ENCODE measurements around the gene FCHO2.

Gene FCHO2

DNA sequence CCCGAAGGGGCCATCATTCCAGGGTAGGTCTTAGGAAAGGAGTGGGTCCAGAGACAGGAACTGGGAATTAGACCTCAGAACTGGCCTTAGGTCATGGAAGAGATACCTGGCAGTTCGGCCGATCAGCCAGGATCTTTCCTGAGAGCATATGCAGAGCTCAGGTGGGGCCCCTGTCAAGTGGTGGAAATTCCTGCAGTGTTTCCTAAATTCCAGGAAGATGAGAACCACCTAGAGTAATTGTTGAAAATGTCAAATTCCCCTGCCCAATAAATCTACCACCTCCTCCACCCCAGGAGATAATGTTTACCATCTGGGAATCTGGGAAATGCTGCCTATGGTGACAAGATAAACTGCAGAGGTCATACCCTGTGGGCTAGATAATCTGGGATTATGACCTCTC, 179.2 kb downstream of the FCHO2 start:
- TF ChIP-seq, protein P1, sequence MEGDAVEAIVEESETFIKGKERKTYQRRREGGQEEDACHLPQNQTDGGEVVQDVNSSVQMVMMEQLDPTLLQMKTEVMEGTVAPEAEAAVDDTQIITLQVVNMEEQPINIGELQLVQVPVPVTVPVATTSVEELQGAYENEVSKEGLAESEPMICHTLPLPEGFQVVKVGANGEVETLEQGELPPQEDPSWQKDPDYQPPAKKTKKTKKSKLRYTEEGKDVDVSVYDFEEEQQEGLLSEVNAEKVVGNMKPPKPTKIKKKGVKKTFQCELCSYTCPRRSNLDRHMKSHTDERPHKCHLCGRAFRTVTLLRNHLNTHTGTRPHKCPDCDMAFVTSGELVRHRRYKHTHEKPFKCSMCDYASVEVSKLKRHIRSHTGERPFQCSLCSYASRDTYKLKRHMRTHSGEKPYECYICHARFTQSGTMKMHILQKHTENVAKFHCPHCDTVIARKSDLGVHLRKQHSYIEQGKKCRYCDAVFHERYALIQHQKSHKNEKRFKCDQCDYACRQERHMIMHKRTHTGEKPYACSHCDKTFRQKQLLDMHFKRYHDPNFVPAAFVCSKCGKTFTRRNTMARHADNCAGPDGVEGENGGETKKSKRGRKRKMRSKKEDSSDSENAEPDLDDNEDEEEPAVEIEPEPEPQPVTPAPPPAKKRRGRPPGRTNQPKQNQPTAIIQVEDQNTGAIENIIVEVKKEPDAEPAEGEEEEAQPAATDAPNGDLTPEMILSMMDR (conservative IDR thresholded peaks at IDR 0.05; ENCODE audit: low read length): no peak
- H3K4me3 ChIP-seq (ENCODE audit: low read length): no peak overlapping the region
- DNase-seq (ENCODE audit: low read depth): peak; percentile 42

DNA sequence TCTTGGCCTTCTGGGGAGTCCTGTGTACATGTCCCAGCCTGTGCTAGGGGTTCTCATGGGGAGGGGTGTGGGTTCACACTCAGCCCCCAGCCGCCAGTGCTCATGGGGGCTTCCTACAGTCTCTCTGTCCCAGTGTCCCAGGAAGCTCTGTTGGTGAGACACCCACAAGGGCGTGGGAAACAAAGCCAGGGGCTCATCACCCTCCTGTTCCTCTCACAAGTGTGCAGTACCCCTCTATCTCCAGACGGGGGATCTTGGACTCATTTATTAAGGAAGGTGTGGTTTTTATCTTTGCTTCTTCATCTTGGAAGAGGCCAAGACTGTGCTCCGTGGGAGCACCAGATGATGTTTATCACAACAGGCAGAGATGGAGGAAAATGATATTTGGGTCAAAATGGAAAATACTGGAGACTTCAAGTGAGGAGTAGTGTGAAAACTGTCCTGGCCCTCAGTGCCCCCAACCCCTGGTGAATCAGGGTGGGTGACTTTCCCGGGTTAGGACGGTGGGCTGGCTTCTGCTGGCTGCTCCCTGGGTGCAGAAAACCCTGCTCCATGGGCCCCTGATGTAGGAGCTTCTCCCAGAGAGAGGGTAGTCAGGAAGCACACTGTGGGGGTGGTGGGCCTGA, 179.7 kb downstream of the FCHO2 start:
- DNase-seq (ENCODE audit: low read depth): peak; percentile 67
- TF ChIP-seq, protein P1 (conservative IDR thresholded peaks at IDR 0.05; ENCODE audit: low read length): peak; percentile 71

DNA sequence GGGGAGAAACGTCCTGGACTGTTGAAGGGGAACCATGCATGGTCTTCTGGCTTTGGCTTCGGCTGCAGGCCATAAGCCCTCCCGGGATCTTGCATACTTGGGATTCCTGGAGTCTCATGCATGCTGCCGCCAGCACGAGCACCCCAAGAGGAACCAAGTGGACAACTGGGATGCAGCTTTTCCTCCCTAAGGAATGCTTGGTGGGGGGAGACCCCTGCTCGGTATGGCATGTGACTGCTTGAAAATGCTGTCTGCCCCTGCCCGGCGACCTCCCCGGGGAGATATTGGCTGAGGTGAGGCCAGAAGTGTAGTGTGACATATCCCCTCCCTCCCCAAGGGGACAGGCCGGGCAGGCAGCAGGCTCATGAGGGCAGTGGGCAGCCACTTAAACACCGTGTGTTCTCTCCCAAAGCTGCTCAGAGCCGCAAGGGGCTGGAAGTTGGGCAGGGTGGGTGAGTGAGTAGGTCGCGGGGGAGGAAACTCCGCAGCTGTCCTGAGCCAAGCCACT, 180.3 kb downstream of the FCHO2 start:
- DNase-seq (ENCODE audit: low read depth): no peak
- TF ChIP-seq, protein P1 (conservative IDR thresholded peaks at IDR 0.05; ENCODE audit: low read length): no peak
- no peak overlapping the region for H3K4me3 ChIP-seq (ENCODE audit: low read length)

More for the DNA sequence above, 179.7 kb downstream of the FCHO2 start:
- H3K4me3 ChIP-seq (ENCODE audit: low read length): no peak overlapping the region

DNA sequence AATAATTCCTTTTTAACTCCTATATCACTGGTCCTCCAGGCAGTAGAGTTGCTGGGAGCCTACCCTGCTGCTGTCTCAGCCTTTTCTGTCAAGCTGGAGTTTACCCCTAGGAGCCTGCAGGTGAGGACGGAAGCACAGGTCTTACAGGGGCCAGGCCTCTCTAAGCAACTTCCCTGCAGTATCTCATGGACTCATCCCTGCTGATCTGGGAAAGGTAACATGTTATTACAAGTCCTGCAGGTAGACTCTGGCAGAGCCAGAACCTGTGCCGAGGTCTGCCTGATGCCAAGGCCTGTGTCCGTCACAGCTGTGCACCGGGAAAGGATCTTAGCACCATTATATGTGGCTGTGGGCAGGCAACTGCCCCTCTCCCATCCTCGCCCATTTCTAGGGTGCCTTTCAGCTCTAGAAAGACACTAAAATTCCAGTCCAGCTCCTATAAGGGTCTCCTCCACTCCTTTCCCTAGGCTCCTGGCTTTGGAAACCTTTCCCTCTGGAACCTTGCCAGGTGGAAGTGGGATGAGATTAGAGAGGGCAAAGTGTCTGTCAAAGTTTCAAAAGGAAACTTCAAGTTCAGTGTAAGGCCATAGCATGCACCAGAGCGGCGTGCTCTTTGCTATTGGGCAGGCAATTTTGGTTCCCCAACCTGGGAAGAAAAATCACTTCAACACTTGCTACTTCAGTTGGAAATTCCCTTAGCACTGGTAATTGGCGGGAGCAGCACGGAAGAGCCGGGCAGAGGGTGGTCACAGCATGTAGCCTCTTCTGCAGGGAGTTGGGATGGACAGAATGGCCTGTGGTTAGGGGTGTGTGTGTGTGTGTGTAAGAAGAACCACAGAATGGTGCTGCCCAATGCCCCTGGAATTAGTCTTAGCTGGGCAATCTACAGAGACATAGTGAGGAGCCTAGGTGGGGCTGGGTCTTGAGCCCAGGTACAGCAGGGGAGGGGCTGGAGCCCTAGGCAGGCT, 182.0 kb downstream of the FCHO2 start:
- no peak overlapping the region for H3K4me3 ChIP-seq (ENCODE audit: low read length)
- no peak for DNase-seq (ENCODE audit: low read depth)
- TF ChIP-seq, protein P1 (conservative IDR thresholded peaks at IDR 0.05; ENCODE audit: low read length): no peak

DNA sequence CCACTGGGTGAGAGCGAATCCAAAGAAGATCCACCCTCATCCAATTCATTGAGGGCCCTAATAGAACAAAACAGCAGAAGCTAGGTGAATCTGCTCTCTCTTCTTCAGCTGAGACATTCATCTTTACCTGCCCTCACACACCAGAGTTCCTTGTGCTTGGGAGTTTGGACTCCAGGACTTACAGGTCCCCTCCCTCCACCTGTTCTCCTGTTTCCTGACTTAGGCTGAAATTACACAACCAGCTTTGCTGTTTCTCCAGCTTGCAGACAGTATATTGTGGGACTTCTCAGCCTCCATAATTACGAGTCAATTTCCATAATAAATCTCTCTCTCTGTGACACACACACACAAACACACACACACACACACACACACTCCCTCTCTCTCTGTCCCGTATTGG, 183.6 kb downstream of the FCHO2 start:
- TF ChIP-seq, protein P1 (conservative IDR thresholded peaks at IDR 0.05; ENCODE audit: low read length): no peak
- no peak for DNase-seq (ENCODE audit: low read depth)
- no peak overlapping the region for H3K4me3 ChIP-seq (ENCODE audit: low read length)

All from AG10803 (cell line).